ENCODE measurements around the gene NKX6-2.
"Not testable (repeated sequence)": the region's sequence is repeated elsewhere in the genome, so short reads cannot be mapped to it uniquely, and the experiment has no call there.

NKX6-2 gene

GRCh38 chr10:132777441-132777840, 8.5 kb downstream of the NKX6-2 start:
- DNase-seq, result no peak

GRCh38 chr10:132776821-132777220, 9.1 kb downstream of the NKX6-2 start:
- no peak for DNase-seq

- DNase-seq, result no peak
These were observed 9.8 kb downstream of the NKX6-2 start for GRCh38 chr10:132776186-132776585.

- DNase-seq, result no peak
These were observed 10.8 kb downstream of the NKX6-2 start for GRCh38 chr10:132774902-132775863.

GRCh38 chr10:132774181-132774901, 11.6 kb downstream of the NKX6-2 start:
- no peak for DNase-seq

DNA sequence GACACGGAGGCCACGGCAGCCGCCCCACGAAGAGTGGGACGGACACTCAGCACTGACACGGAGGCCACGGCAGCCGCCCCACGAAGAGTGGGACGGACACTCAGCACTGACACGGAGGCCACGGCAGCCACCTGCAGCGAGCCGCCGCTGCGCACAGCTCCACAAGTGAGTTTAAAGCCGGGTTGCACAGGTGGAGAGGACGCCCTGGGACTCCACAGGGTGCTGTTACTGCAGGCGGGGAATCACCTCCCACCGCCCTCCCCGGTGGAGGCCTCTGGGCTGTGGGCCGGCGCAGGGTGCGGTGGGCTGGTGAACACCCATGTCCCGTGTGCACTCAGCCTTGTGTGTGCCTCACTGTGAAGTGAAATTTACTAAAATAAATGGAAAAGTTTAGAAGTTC, 13.1 kb downstream of the NKX6-2 start:
- not testable (repeated sequence) for DNase-seq

GRCh38 chr10:132770061-132771021, 15.6 kb downstream of the NKX6-2 start:
- no peak for DNase-seq

DNA sequence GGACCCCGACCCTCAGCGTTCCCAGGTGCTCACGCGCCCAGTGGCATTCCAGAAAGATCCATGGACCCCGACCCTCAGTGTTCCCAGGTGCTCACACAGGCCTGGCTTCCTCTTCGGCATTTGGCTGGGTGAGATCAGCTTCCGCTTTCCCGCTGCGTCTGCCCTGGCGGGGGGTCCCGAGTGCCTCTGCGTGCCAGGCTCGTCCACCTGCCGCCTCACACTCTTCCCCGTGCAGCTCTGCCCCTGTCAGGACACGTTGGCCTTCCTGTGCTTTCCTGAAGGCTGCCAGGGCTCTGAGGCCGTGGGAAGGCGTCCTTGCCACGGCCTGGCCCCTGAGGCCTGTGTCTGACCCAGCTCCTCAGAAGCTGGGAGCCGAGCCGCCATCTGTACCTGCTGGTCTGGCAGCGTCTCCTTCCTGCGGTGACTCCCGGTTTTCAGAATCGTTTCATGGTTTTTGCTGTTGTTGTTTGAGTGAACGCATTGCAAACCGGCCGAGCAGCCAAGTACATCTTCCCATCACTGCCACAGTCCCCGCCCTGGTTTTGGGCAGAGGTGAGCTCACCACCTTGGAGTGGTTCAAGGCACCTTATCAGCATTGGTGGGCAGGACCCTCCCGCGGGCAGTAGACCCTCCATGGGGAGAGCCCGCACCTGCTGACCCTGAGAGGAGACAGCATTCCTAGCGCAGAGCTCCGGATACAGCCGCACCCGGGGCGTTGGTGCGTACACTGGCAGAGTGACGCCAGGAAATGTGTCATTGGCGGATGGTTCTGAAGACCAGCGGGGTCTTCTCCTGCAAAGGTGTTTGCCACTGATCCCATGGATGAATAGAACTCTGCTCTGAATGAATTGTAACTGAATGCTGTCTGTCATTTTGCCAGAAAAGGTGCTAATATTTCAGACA, 17.4 kb downstream of the NKX6-2 start:
- DNase-seq, result no peak

DNA sequence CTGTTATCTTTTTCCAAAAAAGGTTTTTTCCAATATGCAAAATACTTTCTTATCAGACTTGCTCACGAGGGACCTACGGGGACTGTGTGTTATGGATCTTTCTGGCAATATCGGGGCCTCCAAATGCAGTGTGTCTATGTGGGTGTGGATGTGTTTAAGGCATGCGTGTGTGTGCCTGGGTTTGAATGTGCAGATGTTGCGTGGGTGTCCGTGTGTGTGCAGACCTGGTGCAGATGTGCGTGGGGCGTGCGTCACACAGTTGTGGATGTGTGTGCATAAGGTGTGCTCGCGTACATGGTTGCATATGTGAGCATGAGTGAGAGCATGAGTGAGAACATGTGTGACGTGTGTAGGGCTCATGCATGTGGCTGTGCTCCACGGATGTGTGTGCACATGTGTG, 19.7 kb downstream of the NKX6-2 start:
- no peak for DNase-seq

DNA sequence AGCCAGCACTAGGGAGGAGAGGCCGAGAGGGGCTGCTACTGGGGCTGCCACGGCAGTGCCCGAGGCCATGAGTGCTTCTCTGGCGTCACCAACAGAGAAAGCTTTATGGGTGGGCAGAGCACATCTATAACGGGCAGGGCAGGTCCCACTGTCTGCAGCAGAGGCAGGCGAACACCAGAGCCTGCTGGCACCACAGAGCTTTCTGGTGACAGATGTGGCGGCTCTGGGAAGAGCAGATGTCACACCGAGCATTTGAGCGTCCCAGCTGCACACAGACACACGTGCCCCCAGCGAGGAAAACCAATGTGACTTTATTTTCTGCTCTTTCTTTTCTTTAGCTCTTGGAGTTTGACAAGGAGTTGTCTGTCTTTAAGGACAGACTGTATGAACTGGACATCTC, 20.5 kb downstream of the NKX6-2 start:
- DNase-seq, result no peak

DNA sequence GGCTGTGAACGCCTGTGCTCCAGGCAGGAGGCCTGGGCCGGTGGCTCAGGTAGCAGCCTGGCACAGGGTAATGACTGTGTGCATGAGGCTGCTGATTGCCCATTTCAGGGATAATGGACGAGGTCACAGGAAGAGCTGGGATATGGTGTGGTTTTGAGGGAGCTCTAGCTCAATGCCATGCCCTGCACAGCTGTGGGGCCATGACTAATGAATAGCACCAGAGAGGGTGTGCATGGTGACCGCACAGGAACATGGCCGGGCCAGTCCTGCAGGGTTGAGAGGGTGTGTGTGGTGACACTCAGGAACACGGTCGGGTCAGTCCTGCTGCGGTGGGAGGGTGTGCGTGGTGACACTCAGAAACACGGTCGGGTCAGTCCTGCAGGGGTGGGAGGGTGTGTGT, 21.8 kb downstream of the NKX6-2 start:
- DNase-seq, result no peak

GRCh38 chr10:132763545-132763944, 22.4 kb downstream of the NKX6-2 start:
- DNase-seq, result no peak

- no peak for DNase-seq
These were observed 23.7 kb downstream of the NKX6-2 start for GRCh38 chr10:132762267-132762666.

DNA sequence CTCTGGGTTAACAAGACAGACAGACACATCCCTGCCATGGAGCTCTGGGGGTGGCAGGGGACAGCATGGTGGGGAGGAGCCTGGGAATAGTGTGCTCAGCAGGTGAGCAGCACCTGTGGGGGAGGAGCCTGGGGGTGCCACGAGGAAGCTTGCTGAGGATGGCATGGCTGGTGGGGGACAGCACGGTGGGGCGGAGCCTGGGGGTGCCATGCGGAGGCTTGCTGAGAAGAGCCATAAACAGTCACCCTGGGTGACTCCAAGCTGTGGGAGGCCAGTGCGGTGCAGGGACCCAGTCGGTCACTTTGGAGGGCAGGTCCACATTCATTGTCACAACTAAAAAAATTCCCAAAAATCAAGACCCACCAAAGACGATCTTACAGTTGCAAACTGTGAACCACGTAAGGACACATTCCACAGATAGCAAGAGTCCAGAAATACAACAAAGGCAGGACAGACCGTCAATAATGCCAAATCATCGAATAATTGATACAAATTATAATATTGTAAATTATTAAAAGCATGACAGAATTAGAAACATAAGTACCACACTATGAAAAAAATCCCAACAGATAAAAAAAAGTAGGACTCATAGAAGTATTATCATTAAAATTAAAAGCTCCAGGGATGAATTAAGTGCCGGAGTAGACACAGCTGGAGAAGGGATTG, 24.4 kb downstream of the NKX6-2 start:
- no peak for DNase-seq

- DNase-seq, result no peak
These were observed 27.1 kb downstream of the NKX6-2 start for GRCh38 chr10:132758865-132759264.

DNA sequence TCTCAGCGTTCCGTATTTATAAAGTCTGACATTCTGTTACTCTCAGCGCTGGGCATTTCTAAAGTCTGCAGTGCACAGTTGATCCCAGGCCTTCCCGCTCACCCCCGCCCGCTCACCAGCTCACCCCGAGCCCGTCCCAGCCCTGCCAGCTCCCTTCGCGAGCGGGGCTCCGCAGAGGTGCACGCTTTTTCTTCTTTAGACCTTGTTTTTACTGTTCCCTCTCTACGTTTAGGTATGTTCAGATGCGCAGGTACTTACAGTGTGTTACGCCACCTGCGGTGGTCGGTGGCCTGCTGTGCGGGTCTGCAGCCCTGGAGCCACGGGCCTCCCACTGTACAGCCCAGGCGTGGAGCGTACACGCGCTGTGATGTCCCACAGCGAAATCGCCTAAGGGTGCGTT, 28.8 kb downstream of the NKX6-2 start:
- no peak for DNase-seq

- no peak for DNase-seq
These were observed 29.4 kb downstream of the NKX6-2 start for GRCh38 chr10:132756591-132756990.

GRCh38 chr10:132755166-132755711, 30.7 kb downstream of the NKX6-2 start:
- no peak for DNase-seq

- no peak for DNase-seq
These were observed 31.9 kb downstream of the NKX6-2 start for GRCh38 chr10:132754071-132754470.

DNA sequence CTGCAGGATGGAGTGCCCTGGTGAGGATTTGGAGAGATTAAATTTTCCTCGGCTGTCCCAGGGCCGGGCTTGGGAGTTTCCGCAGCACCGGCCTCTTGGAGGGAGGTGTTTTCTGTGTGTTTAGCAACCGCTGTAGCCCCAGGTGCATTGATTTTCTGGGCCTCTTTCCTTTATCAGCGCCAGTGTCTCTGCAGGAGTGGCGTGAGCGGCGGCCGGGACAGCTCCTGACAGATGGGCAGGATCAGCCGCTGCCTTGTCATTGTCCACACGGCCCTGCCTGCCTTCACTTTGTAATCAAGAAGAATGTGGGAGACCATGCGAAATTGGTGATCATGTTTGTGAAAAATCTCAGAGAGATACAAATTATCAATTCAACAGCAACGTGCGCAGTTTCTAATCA, 32.4 kb downstream of the NKX6-2 start:
- DNase-seq, result no peak

DNA sequence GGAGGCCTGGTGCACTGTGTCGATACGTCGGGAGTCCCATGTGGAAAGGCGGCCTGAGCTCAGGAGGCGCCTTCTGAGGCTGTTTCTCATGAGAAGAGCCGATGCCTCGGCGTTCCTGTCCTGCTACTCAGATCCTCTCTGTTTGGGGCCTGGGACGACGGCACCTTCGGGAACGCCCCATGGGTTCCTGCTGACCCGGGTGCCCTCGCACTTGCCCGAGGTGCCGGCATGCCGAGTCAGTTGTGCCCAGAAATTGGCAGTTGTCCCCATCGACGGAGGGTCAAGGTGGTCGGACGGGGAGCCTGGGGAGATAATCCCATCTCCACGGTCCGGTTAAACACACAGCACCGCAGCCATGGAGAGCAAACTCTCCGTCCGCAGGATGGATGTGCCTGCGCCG, 33.0 kb downstream of the NKX6-2 start:
- no peak for DNase-seq

Measured in NCI-H446 treated with DMSO at 0.1 percent for 48 hours (cell line).